Suppressor macrophage treated with lipopolysaccharide for 4 hours (primary cell): ENCODE data around the gene SMTNL1.

Experiments used
- DNase-seq: peaks from one replicate; pipeline ENCODE4 v3.0.0-alpha.2; 2020

The SMTNL1 gene

DNA sequence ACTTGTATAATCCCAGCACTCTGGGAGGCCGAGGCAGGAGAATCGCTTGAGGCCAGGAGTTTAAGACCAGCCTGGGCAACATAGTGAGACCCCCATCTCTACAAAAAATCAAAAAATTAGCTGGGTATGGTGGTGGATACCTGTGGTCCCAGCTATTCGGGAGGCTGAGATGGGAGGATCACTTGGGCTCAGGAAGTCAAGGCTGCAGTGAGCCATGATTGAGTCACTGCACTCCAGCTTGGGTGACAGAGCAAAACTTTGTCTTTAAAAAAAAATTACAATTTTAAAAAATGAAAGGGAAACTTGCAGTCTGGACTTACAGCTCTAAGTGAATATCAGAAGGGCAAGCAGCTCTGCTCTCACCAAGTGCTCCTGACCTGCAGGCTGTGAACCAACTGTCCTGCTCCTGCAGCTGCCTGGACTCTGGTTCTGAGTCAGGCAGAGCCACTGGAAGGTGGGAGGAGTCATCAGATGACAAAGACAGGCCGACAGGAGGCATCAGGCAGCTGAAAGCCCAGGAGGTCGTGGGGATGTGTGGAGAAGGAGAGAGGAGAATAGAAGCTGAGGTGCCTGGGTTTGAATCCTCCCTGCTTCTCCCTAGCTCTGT is 9.6 kb downstream of the SMTNL1 start:
- peak; percentile 67 for DNase-seq

- DNase-seq: peak; percentile 54
Observed at GRCh38 chr11:57547854-57548377, 10.5 kb downstream of the SMTNL1 start.

DNA sequence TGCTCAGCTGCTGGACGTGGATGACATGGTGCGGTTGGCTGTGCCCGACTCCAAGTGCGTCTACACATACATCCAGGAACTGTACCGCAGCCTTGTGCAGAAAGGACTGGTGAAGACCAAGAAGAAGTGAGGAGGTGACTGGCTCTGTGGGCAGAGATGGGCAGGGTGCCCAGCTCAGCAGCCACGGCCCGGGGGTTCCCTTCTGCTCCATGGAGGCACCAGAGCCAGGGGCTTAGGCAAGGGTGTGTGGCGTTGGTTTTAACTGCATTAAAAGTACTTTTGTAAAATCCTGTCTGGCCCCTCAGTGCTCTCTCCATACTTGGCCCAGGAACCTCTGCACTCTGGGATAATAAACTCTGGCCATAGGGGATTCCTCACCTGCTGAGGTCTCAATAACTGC is 12.6 kb downstream of the SMTNL1 start:
- no peak for DNase-seq

GRCh38 chr11:57551941-57552340 is 14.5 kb downstream of the SMTNL1 start:
- DNase-seq: no peak

GRCh38 chr11:57552479-57552878 is 15.1 kb downstream of the SMTNL1 start:
- DNase-seq: no peak

- DNase-seq: no peak
Observed at GRCh38 chr11:57555393-57555792, 18.0 kb downstream of the SMTNL1 start.

GRCh38 chr11:57556041-57556440 is 18.6 kb downstream of the SMTNL1 start:
- DNase-seq: no peak

DNA sequence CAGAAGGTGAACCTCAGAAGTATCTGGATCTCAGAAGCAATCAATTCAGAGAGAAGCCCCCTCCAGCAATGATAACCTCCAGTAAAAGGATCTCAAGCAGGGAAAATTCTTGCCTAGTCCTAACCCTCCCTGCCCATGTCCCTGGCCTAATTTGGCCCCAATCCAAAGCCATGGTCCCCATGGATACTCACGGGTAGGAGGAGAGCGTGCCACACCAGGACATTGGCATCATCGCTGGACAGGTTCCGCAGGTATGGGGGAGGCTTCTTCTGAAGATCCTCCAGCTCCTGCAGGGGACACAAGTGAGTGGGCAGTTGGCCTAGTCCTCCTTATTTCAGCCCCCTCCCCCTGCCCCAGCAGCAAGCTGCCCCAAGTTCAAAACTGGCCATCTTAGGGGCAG is 22.8 kb downstream of the SMTNL1 start:
- no peak for DNase-seq

DNA sequence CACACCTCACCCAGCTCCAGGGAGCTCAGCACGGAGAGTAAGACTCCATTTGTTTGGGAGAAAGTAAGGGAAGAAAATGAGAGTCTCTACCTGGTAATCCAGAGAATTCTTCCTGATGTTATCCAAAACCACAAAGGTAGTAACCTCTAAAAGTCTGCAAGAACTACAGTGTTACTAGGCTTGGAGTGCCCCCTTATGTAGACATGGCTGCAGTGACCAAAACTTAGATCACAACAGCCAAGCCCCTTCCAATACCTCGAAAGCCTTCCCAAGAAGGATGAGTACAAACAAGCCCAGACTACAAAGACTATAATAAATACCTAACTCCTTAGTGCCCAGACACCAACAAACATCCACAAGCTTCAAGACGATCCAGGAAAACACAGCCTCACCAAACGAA is 25.2 kb downstream of the SMTNL1 start:
- DNase-seq: no peak

DNA sequence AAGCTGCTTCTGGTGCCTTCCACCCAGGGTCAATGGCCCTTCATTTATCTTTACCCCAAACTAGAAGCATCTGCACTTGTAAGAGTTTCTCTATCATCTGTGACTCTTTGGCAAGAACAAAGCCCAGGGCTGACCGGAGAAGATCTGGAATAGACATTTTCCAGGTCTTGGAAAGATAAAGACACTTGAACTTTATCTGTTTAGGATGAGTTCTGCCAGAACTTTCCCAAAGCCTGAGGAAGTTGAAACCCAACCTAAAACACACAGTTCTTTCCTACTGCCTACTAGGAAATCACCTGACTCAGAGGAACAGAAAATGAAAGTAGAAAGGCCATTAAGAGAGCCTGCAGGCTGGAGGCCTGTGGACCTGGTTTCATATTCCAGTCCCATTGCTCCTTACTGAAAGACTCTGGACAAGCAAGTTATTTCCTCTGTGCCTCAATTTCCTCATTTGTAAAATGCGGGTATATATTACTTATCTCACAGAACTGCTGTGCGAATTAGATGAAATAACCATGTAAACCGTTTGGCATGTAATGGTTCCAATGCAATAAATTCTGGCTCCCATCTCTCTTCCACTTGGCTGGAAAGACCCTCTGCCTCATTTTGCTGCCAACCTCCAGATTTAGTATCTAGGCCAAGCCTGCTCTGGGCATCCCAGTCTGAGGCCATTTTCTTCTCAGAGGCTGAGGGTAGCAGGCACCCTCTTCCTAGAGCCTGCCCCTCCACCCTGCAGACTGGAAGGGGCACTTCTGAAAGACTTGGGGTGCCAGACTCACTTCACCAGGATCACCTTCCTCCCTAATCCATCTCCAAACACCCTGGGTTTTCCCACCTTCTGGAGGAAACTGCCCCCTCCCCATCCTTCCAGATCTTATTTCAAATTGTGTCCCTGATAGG is 28.9 kb downstream of the SMTNL1 start:
- DNase-seq: peak; percentile 93

DNA sequence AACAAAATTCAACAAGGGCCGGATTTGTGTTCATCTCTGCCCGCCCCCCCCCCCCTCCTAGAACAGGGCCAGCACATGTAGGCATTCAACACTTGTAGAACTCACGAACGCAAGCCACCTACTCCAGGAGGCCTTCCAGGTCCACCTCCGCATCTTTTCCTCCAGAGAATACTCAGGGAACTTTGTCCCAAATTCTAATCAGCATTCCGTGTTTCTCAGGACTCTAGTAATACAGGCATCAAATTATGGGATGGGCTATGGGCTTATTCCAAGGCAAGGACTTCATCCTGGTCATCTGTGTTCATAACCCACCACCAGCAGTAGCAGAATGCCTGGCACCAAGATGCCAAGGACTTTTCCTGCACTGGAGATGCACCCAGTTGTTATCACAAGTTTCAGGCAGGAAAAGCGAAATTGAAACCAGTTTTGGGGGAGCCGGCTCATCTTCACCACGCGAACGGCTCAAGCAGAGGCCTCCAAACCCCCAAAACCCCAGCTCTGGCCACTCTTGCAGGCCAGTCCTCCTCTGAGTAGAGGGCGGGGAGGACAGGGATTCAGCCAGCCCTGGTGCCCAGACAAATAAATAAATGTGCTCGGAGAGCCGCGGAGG is 29.6 kb downstream of the SMTNL1 start:
- DNase-seq: peak; percentile 65

DNA sequence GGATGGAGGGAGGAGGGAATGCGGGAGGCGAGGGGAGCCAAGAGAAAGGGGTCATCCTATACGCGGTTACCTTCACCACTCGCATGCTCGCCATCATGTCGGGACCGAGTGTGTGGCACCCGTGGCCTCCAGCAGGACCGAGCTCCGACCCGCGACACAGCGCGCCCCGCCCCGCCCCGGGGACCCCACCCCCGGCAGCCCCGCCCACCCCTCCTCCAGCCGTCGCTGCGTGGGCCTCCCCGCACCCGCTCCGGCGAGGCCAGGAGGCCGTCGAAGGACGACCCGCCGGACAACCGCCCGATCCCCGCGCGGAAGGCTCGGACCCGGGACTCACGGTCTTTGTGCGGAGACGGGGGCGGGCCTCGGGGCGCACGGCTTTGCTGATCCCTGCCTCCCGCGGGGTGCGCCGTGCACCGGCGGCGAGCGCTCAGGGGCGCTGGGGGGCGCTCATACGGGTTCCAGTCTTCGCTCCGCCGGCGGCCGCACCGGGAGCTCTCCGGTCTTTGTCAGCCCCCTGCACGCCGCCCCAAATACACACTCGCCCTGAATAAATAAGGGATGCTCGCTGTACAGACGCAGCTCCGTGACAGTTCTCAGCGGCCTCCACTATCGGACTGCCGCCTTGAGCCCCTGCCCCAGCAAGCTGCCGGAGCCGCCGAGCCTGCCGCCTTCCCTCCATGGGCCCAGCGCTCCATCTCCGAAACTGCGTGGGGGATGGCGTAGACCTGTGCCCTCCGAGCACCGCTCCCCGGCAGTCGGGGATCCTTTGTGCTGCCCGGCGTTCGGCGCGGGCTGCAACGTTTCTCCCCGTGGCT is 30.3 kb downstream of the SMTNL1 start, which contains the start of gene UBE2L6:
UBE2L6 (minus strand) TSS at position 158 of the 815 bp plus-strand sequence; CDS start at position 97, 61 bp downstream.
- peak; percentile 70 for DNase-seq

DNA sequence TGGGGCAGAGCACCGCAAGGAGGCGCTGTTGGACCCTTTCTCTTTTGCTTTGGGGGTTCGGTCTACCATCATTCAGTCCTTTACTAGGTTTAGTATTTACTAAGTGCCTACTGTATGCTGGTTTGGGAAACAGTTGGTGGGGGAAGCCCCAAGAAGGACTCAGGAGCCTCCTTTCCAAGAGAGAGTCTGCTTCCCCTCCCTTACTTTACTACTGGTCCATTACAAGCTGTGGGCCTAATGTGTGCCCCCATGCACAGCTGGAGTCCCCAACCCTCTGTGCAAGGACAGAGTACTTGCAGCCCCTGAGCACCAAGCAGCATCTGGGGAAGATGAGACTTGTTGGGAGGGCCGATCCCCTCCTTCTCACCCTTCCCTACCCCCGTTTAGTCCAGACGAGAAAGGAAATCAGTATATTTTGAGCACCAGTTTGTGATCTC is 31.0 kb downstream of the SMTNL1 start:
- DNase-seq: peak; percentile 92

DNA sequence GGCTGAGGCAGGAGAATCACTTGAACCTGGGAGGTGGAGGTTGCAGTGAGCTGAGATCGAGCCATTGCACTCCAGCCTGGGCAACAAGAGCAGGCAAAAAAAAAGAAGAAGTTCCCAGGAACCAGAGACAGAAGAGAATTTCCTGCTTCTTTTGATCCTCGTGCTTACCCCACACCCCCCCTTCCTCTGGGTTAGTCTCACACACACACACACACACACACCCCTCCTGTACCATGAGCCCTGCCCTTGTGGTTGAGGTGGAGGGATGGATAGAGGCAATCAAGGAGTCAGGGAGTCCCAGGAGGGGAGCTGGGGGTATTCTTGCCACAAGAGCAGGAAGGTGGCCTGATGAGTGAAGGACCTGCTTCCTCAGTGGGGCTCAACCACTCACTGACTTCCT is 34.2 kb downstream of the SMTNL1 start:
- peak; percentile 37 for DNase-seq

GRCh38 chr11:57574061-57574460 is 36.7 kb downstream of the SMTNL1 start:
- DNase-seq: no peak

GRCh38 chr11:57584341-57584740 is 46.9 kb downstream of the SMTNL1 start:
- DNase-seq: no peak

DNA sequence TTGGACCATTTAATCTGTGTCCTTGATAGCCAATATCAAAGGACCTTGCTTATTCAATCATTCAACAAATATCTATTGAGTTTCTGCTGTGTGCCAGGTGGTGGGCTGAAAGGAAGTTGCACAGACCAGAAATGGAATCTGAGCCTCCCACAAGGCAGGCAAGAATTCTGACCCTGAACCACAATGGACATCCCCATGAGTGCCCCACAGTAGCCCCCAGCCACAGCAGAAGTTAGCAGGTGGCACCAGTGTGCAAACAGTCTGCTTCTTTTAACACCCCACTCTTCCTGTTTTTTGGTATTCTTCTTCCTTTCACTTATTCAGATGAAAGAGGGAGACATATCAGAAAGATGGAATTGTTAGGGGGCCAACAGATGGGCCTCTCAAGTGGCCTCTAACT is 47.9 kb downstream of the SMTNL1 start:
- no peak for DNase-seq

GRCh38 chr11:57586711-57587245 is 49.4 kb downstream of the SMTNL1 start:
- DNase-seq: no peak

DNA sequence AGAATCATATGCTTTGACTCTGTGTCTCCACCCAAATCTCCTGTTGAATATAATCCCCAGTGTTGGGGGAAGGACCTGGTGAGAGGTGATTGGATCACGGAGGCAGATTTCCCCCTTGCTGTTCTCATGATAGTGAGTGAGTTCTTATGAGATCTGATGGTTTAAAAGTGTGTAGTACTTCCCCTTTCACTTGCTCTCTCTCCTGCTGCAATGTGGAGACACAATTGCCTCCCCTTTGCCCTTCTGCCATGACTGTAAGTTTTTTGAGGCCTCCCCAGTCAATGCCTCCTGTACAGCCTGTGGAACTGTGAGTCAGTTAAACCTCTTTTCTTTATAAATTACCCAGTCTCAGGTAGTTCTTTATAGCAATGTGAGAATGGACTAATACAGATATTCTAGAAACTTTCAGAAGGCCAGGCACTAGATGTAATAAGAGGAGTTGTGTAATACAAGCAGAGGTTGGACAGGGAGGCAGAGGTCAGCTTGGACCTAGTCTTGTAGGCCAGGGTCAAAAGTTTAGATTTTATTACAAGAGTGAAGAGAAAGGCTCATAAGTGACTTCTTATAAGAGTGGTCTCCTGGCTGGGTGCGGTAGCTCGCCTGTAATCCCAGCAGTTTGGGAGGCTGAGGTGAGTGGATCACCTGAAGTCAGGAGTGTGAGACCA is 50.8 kb downstream of the SMTNL1 start:
- peak; percentile 46 for DNase-seq

DNA sequence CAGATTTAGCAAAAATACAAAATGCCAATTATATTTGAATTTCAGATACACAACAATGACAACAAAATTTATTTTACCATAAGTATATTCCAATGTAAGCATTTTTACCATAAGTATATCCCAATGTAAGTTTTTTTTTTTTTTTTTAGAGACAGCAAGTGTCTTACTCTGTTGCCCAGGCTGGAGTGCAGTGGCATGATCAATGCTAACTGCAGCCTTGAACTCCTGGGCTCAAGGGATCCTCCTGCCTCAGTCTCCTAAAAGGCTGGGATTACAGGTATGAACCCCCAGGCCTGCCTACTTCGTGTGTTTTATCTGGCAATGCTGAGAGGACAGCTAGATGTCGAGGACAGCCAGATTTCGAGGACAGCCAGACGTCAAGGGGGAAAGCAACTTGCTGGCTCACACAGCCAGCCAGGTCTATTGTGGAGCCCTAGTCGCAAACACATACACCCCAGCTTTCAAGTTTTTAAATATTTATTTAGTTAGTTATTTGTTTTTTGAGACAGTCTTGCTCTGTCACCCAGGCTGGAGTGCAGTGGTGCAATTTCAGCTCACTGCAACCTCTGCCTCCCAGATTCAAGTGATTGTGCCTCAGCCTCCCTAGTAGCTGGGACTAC is 59.0 kb downstream of the SMTNL1 start:
- no peak for DNase-seq

GRCh38 chr11:57597461-57597915 is 60.1 kb downstream of the SMTNL1 start, which contains the start of gene SERPING1:
Gene SERPING1 (plus strand): TSS chr11:57597685. CDS start chr11:57598271, 586 bp downstream.
- DNase-seq: no peak
